Measurements from ENCODE around the gene MRPL37. TPM values are rescaled to one million over a fixed set of nuclear protein-coding genes. Genes with fewer than 3 reads are reported as not detected.

MRPL37 gene
- total and polyA plus RNA-seq, 2 of the 4 experiments (the other 2 are of a cell fraction), result 42.8 to 132 TPM

DNA sequence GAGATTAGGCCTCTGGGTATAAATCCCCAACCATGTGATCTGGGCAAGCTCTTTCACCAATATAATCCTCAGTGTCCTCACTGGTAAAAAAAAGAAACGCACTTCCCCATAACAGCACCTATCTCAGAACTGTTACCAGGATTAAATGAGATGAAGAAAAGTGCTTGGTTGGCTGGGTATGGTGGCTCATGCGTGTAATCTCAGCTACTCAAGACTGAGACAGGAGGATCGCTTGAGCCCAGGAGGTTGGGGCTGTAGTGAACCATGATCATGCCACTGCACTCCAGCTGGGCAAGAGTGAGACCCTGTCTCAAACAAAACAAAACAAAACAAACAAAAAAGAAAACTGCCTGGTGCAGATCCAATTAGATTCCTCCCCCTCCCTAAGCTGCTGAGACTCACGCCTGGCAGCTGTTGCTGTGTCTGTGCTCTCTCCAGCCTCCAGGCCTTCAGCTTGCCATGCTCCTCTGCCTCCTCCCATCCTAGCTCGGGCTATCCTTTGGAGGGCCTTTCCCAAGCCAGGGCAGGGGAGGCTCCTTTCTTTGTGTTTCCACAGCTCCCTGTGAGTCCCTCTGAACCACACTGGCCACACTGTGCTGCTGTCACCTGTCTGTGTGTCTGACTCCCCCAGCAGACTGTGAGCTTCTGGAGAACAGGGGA is 19.1 kb upstream of the MRPL37 start:
- Histone ChIP-seq H2BK120ac (ENCODE audit: low read depth, low read length) (no peak overlapping the region), H3K14ac (replicated peaks; ENCODE audit: low read depth, low read length) (no peak overlapping the region), H3K9ac (ENCODE audit: low read depth, low read length) (no peak overlapping the region), H3K9me1 (ENCODE audit: insufficient read depth, low read length) (no peaks in the 10 kb centered on the region), H3K4me1 (ENCODE audit: control insufficient read depth, insufficient read depth, low read length) (no peaks in the 10 kb centered on the region), H2BK5ac (ENCODE audit: low read depth, low read length, poor library complexity, severe bottlenecking) (no peak overlapping the region), H3K18ac (ENCODE audit: low read depth, low read length) (no peak overlapping the region), H3K9me3 (ENCODE audit: control insufficient read depth, insufficient read depth, low read length) (no peaks in the 10 kb centered on the region), H2AFZ (replicated peaks; ENCODE audit: low read length, poor library complexity) (no peak overlapping the region), H2AK5ac (ENCODE audit: low read depth, low read length) (no peak overlapping the region), H3K27ac (ENCODE audit: insufficient read depth, low read length) (no peak overlapping the region), H3K4me2 (ENCODE audit: low read depth, low read length) (no peak overlapping the region), H3K36me3 (ENCODE audit: control insufficient read depth, insufficient read depth, low read length) (no peaks in the 10 kb centered on the region), H3K4ac (ENCODE audit: low read depth, low read length) (no peak overlapping the region), H4K8ac (ENCODE audit: low read depth in 2 of 2, low read length in 2 of 2) (no peak overlapping the region), H3K56ac (ENCODE audit: extremely low read depth, insufficient read depth, low read length) (no peak overlapping the region), H3K4me3 (ENCODE audit: insufficient read depth, low read depth, low read length) (no peak overlapping the region), H2BK20ac (ENCODE audit: low read depth, low read length) (no peak overlapping the region), H4K20me1 (ENCODE audit: insufficient read depth, low read length) (no peaks in the 10 kb centered on the region), H4K91ac (ENCODE audit: insufficient read depth, low read depth, low read length) (no peak overlapping the region), H3K79me1 (ENCODE audit: low read depth in 1 of 2, low read length in 2 of 2) (no peaks in the 10 kb centered on the region), H4K5ac (ENCODE audit: low read depth, low read length) (no peak overlapping the region), H2AK9ac (replicated peaks; ENCODE audit: low read depth, low read length, poor library complexity) (no peak overlapping the region), H3K23ac (ENCODE audit: low read depth, low read length) (no peak overlapping the region), H2BK15ac (ENCODE audit: low read depth, low read length) (no peak overlapping the region), H3K27me3 (ENCODE audit: control insufficient read depth, insufficient read depth, low read length) (no peaks in the 10 kb centered on the region)
- 70% methylated on average over 2 of the region's 5 CpGs; no CpG with 5 or more reads in 1 of the 2 experiments for WGBS, 2 experiments (ENCODE audit: extremely low coverage in 2 of 2, insufficient read length in 1 of 2)
- BruUV-seq (replicated peaks), result no TSS peak
- no peak for ATAC-seq (ENCODE audit: low read depth)
- ChIA-PET CTCF (interaction anchor here (1.0 to 1.3 kb wide), 2 partner anchors 10 to 320 kb away, joined by 3 read pairs; no protein-coding TSS in a partner anchor), POLR2A (ENCODE audit: unreplicated experiment) (no interaction called here)
- dilution Hi-C loops (cut with HindIII; ENCODE audit: low sequenced_read_pairs, unreplicated experiment), result no loop called here
- intact Hi-C loops (cut with micrococcal nuclease), result no loop called here
- no peak for TF ChIP-seq MAFK (IDR thresholded peaks at IDR 0.05; ENCODE audit: low read depth, low read length)
- TF ChIP-seq, protein P1, sequence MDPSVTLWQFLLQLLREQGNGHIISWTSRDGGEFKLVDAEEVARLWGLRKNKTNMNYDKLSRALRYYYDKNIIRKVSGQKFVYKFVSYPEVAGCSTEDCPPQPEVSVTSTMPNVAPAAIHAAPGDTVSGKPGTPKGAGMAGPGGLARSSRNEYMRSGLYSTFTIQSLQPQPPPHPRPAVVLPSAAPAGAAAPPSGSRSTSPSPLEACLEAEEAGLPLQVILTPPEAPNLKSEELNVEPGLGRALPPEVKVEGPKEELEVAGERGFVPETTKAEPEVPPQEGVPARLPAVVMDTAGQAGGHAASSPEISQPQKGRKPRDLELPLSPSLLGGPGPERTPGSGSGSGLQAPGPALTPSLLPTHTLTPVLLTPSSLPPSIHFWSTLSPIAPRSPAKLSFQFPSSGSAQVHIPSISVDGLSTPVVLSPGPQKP (IDR thresholded peaks at IDR 0.05; ENCODE audit: borderline replicate concordance, low read depth, low read length), result no peak
- TF ChIP-seq, protein P2, sequence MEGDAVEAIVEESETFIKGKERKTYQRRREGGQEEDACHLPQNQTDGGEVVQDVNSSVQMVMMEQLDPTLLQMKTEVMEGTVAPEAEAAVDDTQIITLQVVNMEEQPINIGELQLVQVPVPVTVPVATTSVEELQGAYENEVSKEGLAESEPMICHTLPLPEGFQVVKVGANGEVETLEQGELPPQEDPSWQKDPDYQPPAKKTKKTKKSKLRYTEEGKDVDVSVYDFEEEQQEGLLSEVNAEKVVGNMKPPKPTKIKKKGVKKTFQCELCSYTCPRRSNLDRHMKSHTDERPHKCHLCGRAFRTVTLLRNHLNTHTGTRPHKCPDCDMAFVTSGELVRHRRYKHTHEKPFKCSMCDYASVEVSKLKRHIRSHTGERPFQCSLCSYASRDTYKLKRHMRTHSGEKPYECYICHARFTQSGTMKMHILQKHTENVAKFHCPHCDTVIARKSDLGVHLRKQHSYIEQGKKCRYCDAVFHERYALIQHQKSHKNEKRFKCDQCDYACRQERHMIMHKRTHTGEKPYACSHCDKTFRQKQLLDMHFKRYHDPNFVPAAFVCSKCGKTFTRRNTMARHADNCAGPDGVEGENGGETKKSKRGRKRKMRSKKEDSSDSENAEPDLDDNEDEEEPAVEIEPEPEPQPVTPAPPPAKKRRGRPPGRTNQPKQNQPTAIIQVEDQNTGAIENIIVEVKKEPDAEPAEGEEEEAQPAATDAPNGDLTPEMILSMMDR (conservative IDR thresholded peaks at IDR 0.05; ENCODE audit: low read depth, low read length), result no peak
- TF ChIP-seq MXI1 (IDR thresholded peaks at IDR 0.05; ENCODE audit: borderline replicate concordance, low read depth, low read length), result no peak
- no peak for TF ChIP-seq RCOR1 (IDR thresholded peaks at IDR 0.05; ENCODE audit: insufficient replicate concordance, low read length)
- no peak for TF ChIP-seq CEBPB (IDR thresholded peaks at IDR 0.05; ENCODE audit: low read depth, low read length)
- no peak for TF ChIP-seq RAD21 (IDR thresholded peaks at IDR 0.05; ENCODE audit: low read length)
- no peak for TF ChIP-seq CHD1 (IDR thresholded peaks at IDR 0.05; ENCODE audit: low read depth, low read length)
- no peak for TF ChIP-seq BHLHE40 (IDR thresholded peaks at IDR 0.05; ENCODE audit: low read depth, low read length)
- TF ChIP-seq RFX5 (IDR thresholded peaks at IDR 0.05; ENCODE audit: low read depth, low read length), result no peak
- TF ChIP-seq NFE2L2 (IDR thresholded peaks at IDR 0.05; ENCODE audit: low read depth, low read length), result no peak
- no peak for TF ChIP-seq FOS (IDR thresholded peaks at IDR 0.05; ENCODE audit: low read depth, low read length)
- no peak for TF ChIP-seq MAZ (IDR thresholded peaks at IDR 0.05; ENCODE audit: borderline replicate concordance, low read depth, low read length)
- no peak for TF ChIP-seq SMC3 (IDR thresholded peaks at IDR 0.05; ENCODE audit: low read depth, low read length)
- TF ChIP-seq POLR2A (IDR thresholded peaks at IDR 0.05; ENCODE audit: low read depth, low read length), result no peak
- in situ Hi-C loops (cut with MboI; ENCODE audit: low sequenced_read_pairs), result no loop called here
- DNase-seq, result no peak

Data from IMR-90 (cell line).